ENCODE results near the gene GRHPR.
A peak's percentile ranks its signal among the peaks of the same experiment; 100 is the strongest.

Gene GRHPR

GRCh38 chr9:37380570-37380969 is 41.9 kb upstream of the GRHPR start:
- no peaks in the 10 kb centered on the region for H3K36me3 ChIP-seq (ENCODE audit: control insufficient read depth in 2 of 2, insufficient read depth in 1 of 2, low read length in 2 of 2)
- H3K4me1 ChIP-seq (ENCODE audit: control insufficient read depth, insufficient read depth, low read length) = no peaks in the 10 kb centered on the region
- CTCF ChIA-PET = no interaction called here
- H3K9me3 ChIP-seq (ENCODE audit: control insufficient read depth, insufficient read depth, low read depth, low read length) = no peaks in the 10 kb centered on the region
- TF ChIP-seq ZNF391 (tag by site-specific recombination; IDR thresholded peaks at IDR 0.05; ENCODE audit: borderline replicate concordance, low read depth) = no peak
- no peak for TF ChIP-seq EGR2 (tag by site-specific recombination; IDR thresholded peaks at IDR 0.05; ENCODE audit: low read depth)
- no peak for TF ChIP-seq ZNF175 (tag by site-specific recombination; IDR thresholded peaks at IDR 0.05)
- no peak for TF ChIP-seq ZBTB17 (tag by site-specific recombination; IDR thresholded peaks at IDR 0.05)
- no peak overlapping the region for H3K27ac ChIP-seq (ENCODE audit: extremely low read depth, low read depth, low read length)
- POLR2A ChIA-PET = no interaction called here
- H3K4me3 ChIP-seq (ENCODE audit: low read depth, low read length) = no peak overlapping the region

GRCh38 chr9:37381094-37381741 is 41.3 kb upstream of the GRHPR start:
- Histone ChIP-seq H3K36me3 (ENCODE audit: control insufficient read depth in 2 of 2, insufficient read depth in 1 of 2, low read length in 2 of 2) (no peaks in the 10 kb centered on the region), H3K27ac (ENCODE audit: extremely low read depth, low read depth, low read length) (no peak overlapping the region), H3K4me1 (ENCODE audit: control insufficient read depth, insufficient read depth, low read length) (no peaks in the 10 kb centered on the region), H3K9me3 (ENCODE audit: control insufficient read depth, insufficient read depth, low read depth, low read length) (no peaks in the 10 kb centered on the region), H3K4me3 (ENCODE audit: low read depth, low read length) (no peak overlapping the region)
- POLR2A ChIA-PET = no interaction called here
- TF ChIP-seq ZBTB10 (tag by site-specific recombination; IDR thresholded peaks at IDR 0.05) (no peak), YY2 (tag by site-specific recombination; IDR thresholded peaks at IDR 0.05) (no peak), ZNF521 (tag by site-specific recombination; IDR thresholded peaks at IDR 0.05) (no peak), ZNF169 (tag by site-specific recombination; IDR thresholded peaks at IDR 0.05) (no peak)
- CTCF ChIA-PET = no interaction called here

- ChIA-PET POLR2A (no interaction called here), CTCF (interaction anchor here (0.6 to 1.7 kb wide), 2 partner anchors 9 to 29 kb away, joined by 3 to 4 read pairs; no protein-coding TSS in a partner anchor)
- Histone ChIP-seq H3K9me3 (ENCODE audit: control insufficient read depth, insufficient read depth, low read depth, low read length) (no peaks in the 10 kb centered on the region), H3K27ac (ENCODE audit: extremely low read depth, low read depth, low read length) (no peak overlapping the region), H3K4me1 (ENCODE audit: control insufficient read depth, insufficient read depth, low read length) (no peaks in the 10 kb centered on the region), H3K36me3 (ENCODE audit: control insufficient read depth in 2 of 2, insufficient read depth in 1 of 2, low read length in 2 of 2) (no peaks in the 10 kb centered on the region), H3K4me3 (ENCODE audit: low read depth, low read length) (no peak overlapping the region)
- TF ChIP-seq KLF10 (tag by site-specific recombination; IDR thresholded peaks at IDR 0.05) (no peak), KLF16 (tag by site-specific recombination; IDR thresholded peaks at IDR 0.05) (no peak), ZNF423 (tag by site-specific recombination; IDR thresholded peaks at IDR 0.05) (no peak), ZFHX2 (tag by site-specific recombination; conservative IDR thresholded peaks at IDR 0.05) (0 out of 2 replicates have a peak, but pooled peaks have one; percentile 15), ZSCAN5A (tag by site-specific recombination; IDR thresholded peaks at IDR 0.05) (no peak), TRIM28 (IDR thresholded peaks at IDR 0.05; ENCODE audit: borderline replicate concordance, low read length) (no peak), ZNF16 (tag by site-specific recombination; IDR thresholded peaks at IDR 0.05; ENCODE audit: low read depth) (no peak), PRDM1 (tag by site-specific recombination; IDR thresholded peaks at IDR 0.05) (no peak), EGR2 (tag by site-specific recombination; IDR thresholded peaks at IDR 0.05; ENCODE audit: low read depth) (peak; percentile 68; the same call in 1 of the 2 replicates), ZNF791 (tag by site-specific recombination; IDR thresholded peaks at IDR 0.05) (no peak), RBAK (tag by site-specific recombination; IDR thresholded peaks at IDR 0.05) (peak; percentile 65; the same call in 1 of the 2 replicates), ZNF280D (tag by site-specific recombination; IDR thresholded peaks at IDR 0.05) (no peak), ZNF175 (tag by site-specific recombination; IDR thresholded peaks at IDR 0.05) (no peak), SALL2 (tag by site-specific recombination; IDR thresholded peaks at IDR 0.05; ENCODE audit: borderline replicate concordance) (no peak), ZBTB7A (tag by site-specific recombination; IDR thresholded peaks at IDR 0.05; ENCODE audit: low read depth) (no peak)
These were observed 40.1 kb upstream of the GRHPR start for GRCh38 chr9:37382161-37382981.
